HTR-8/SVneo (cell line): ENCODE results near the gene ACAA2.

Experiments
- DNase-seq: peaks from one replicate; pipeline ENCODE4 v3.0.0; 2011; ENCODE audit warnings: low spot score, mixed read lengths; ENCODE audit not compliant: insufficient read length
- FAIRE-seq: peaks from 2 replicates; lab custom pipeline; 2011; peaks lifted over from hg19 to GRCh38; lab: Jason Lieb, UNC

Gene ACAA2

GRCh38 chr18:49813319-49814146 is at the start of gene ACAA2:
Gene ACAA2 (minus strand): TSS chr18:49813533. CDS start chr18:49813484, 49 bp downstream.
- DNase-seq (peak; percentile 67), FAIRE-seq (no peak)

- DNase-seq: no peak
- FAIRE-seq: no peak
Observed at GRCh38 chr18:49862656-49863385, 49.5 kb upstream of the ACAA2 start.

GRCh38 chr18:49861659-49862058 is 48.3 kb upstream of the ACAA2 start:
- no peak for FAIRE-seq
- DNase-seq: no peak

- FAIRE-seq (no peak), DNase-seq (no peak)
Observed at GRCh38 chr18:49859725-49860124, 46.4 kb upstream of the ACAA2 start.

- DNase-seq: no peak
- no peak for FAIRE-seq
Observed at GRCh38 chr18:49859021-49859359, 45.7 kb upstream of the ACAA2 start.

- FAIRE-seq (no peak), DNase-seq (peak; percentile 68)
Observed at GRCh38 chr18:49858309-49859020, 45.1 kb upstream of the ACAA2 start.

GRCh38 chr18:49857708-49858107 is 44.4 kb upstream of the ACAA2 start:
- DNase-seq: no peak
- no peak for FAIRE-seq

- FAIRE-seq (no peak), DNase-seq (no peak)
Observed at GRCh38 chr18:49856496-49856895, 43.2 kb upstream of the ACAA2 start.

GRCh38 chr18:49855711-49856415 is 42.5 kb upstream of the ACAA2 start:
- FAIRE-seq: no peak
- no peak for DNase-seq

GRCh38 chr18:49854681-49855080 is 41.3 kb upstream of the ACAA2 start:
- DNase-seq: no peak
- FAIRE-seq: no peak

GRCh38 chr18:49853436-49853835 is 40.1 kb upstream of the ACAA2 start:
- DNase-seq (no peak), FAIRE-seq (no peak)

- no peak for DNase-seq
- FAIRE-seq: no peak
Observed at GRCh38 chr18:49853011-49853410, 39.7 kb upstream of the ACAA2 start.

GRCh38 chr18:49851624-49852023 is 38.3 kb upstream of the ACAA2 start:
- DNase-seq (no peak), FAIRE-seq (no peak)

GRCh38 chr18:49850636-49851035 is 37.3 kb upstream of the ACAA2 start:
- no peak for DNase-seq
- FAIRE-seq: no peak

GRCh38 chr18:49849331-49850217 is 36.2 kb upstream of the ACAA2 start:
- FAIRE-seq (peak; percentile 68), DNase-seq (peak; percentile 90)

- DNase-seq (no peak), FAIRE-seq (no peak)
Observed at GRCh38 chr18:49848115-49848514, 34.8 kb upstream of the ACAA2 start.

GRCh38 chr18:49847524-49847923 is 34.2 kb upstream of the ACAA2 start:
- DNase-seq (no peak), FAIRE-seq (no peak)

- DNase-seq: no peak
- FAIRE-seq: no peak
Observed at GRCh38 chr18:49846718-49847470, 33.6 kb upstream of the ACAA2 start.

GRCh38 chr18:49846361-49846662 is 33.0 kb upstream of the ACAA2 start:
- DNase-seq (no peak), FAIRE-seq (no peak)
